A549 treated with Hydrocortisone at 1 μM for 4 hours (cell line): Measurements from ENCODE around the gene ARID3B. TPM values are rescaled to one million over a fixed set of nuclear protein-coding genes. Genes with fewer than 3 reads are reported as not detected.

Experiments used
- total RNA-seq: library from RNA; stranded (reverse); fragments of 200-300 nt; extraction: Qiagen RNA extraction; gene quantifications from 5 replicates; pipeline ENCODE4 v1.2.3, GENCODE V29; 2022

Gene ARID3B
- total RNA-seq = 2.8 to 4.1 TPM (median 3.3 TPM) in 5 replicates

GRCh38 chr15:74540761-74541493, at the start of gene ARID3B:
Gene ARID3B (plus strand): TSS chr15:74541220. CDS start chr15:74543937, 2,717 bp downstream.

GRCh38 chr15:74615508-74616365, 74.7 kb downstream of the ARID3B start, which contains the start of gene CLK3:
Gene CLK3 (plus strand): TSS chr15:74615836. CDS start chr15:74619197, 3,361 bp downstream.

Other genes with a start within 250 kb of the ARID3B start
- 0.08 to 0.16 TPM in 2 of 5 replicates, not detected in the others for gene CYP11A1, start 173.6 kb upstream of the ARID3B start, total RNA-seq
- gene SEMA7A, start 107.3 kb upstream of the ARID3B start, total RNA-seq = 1.3 to 1.7 TPM (median 1.5 TPM) in 5 replicates
- 39.9 to 42.7 TPM (median 41.8 TPM) in 5 replicates for gene UBL7, start 80.1 kb upstream of the ARID3B start, total RNA-seq
- gene CLK3, start 74.6 kb downstream of the ARID3B start, total RNA-seq = 32.0 to 46.3 TPM (median 32.8 TPM) in 5 replicates
- 18.7 to 26.6 TPM (median 20.9 TPM) in 5 replicates for gene EDC3, start 154.8 kb downstream of the ARID3B start, total RNA-seq
- gene CYP1A1, start 184.3 kb downstream of the ARID3B start, total RNA-seq = 1.4 to 2.5 TPM (median 1.8 TPM) in 5 replicates
- gene CYP1A2, start 207.6 kb downstream of the ARID3B start, total RNA-seq = not detected in 5 replicates
- 59.4 to 74.2 TPM (median 63.1 TPM) in 5 replicates for gene CSK, start 240.9 kb downstream of the ARID3B start, total RNA-seq